Measurements from ENCODE around the gene SPI1. TPM values are rescaled to one million over a fixed set of nuclear protein-coding genes. Genes with fewer than 3 reads are reported as not detected.

SPI1 gene
- total RNA-seq, 1 donor from 2014 or later: 12.0 TPM

- DNase-seq (ENCODE audit: low spot score): peak; percentile 91
- intact Hi-C loops (cut with DNase I): loop anchor here (2.0 to 10.0 kb wide), 4 partner anchors 27 to 471 kb away; partner anchors contain the start of genes NUP160 and SLC39A13
Measured at GRCh38 chr11:47373876-47374719, 4.2 kb downstream of the SPI1 start.

GRCh38 chr11:47372422-47372821 is 5.9 kb downstream of the SPI1 start:
- intact Hi-C loops (cut with DNase I): loop anchor here (10.0 kb wide), 1 partner anchor 472 kb away; the partner anchor contains the start of gene NUP160
- no peak for DNase-seq (ENCODE audit: low spot score)

- intact Hi-C loops (cut with DNase I): loop anchor here (10.0 kb wide), 1 partner anchor 475 kb away; the partner anchor contains the start of gene NUP160
Measured at GRCh38 chr11:47369676-47370075, 8.7 kb downstream of the SPI1 start.

GRCh38 chr11:47366020-47366490 is 12.3 kb downstream of the SPI1 start:
- intact Hi-C loops (cut with DNase I): no loop called here
- no peak for DNase-seq (ENCODE audit: low spot score)

More at GRCh38 chr11:47369676-47370075, 8.7 kb downstream of the SPI1 start:
- DNase-seq (ENCODE audit: low spot score): no peak

- intact Hi-C loops (cut with DNase I): no loop called here
- no peak for DNase-seq (ENCODE audit: low spot score)
Measured at GRCh38 chr11:47361419-47361818, 16.9 kb downstream of the SPI1 start.

GRCh38 chr11:47360341-47360740 is 18.0 kb downstream of the SPI1 start:
- intact Hi-C loops (cut with DNase I): no loop called here
- no peak for DNase-seq (ENCODE audit: low spot score)

GRCh38 chr11:47359586-47359985 is 18.8 kb downstream of the SPI1 start:
- intact Hi-C loops (cut with DNase I): loop anchor here (10.0 kb wide), 1 partner anchor 445 kb away; the partner anchor contains the start of gene LRP4
- no peak for DNase-seq (ENCODE audit: low spot score)

GRCh38 chr11:47359162-47359561 is 19.2 kb downstream of the SPI1 start:
- no peak for DNase-seq (ENCODE audit: low spot score)
- intact Hi-C loops (cut with DNase I): loop anchor here (10.0 kb wide), 1 partner anchor 444 kb away; the partner anchor contains the start of gene LRP4

- no peak for DNase-seq (ENCODE audit: low spot score)
- intact Hi-C loops (cut with DNase I): loop anchor here (10.0 kb wide), 1 partner anchor 444 kb away; the partner anchor contains the start of gene LRP4
Measured at GRCh38 chr11:47358731-47359051, 19.7 kb downstream of the SPI1 start.

GRCh38 chr11:47357985-47358730 is 20.2 kb downstream of the SPI1 start:
- intact Hi-C loops (cut with DNase I): loop anchor here (10.0 kb wide), 1 partner anchor 443 kb away; the partner anchor contains the start of gene LRP4
- DNase-seq (ENCODE audit: low spot score): no peak

- intact Hi-C loops (cut with DNase I): loop anchor here (10.0 kb wide), 1 partner anchor 442 kb away; the partner anchor contains the start of gene LRP4
- no peak for DNase-seq (ENCODE audit: low spot score)
Measured at GRCh38 chr11:47356998-47357329, 21.4 kb downstream of the SPI1 start.

- intact Hi-C loops (cut with DNase I): loop anchor here (10.0 kb wide), 1 partner anchor 442 kb away; the partner anchor contains the start of gene LRP4
- DNase-seq (ENCODE audit: low spot score): no peak
Measured at GRCh38 chr11:47356129-47356997, 22.0 kb downstream of the SPI1 start.

GRCh38 chr11:47355283-47356128 is 22.8 kb downstream of the SPI1 start:
- DNase-seq (ENCODE audit: low spot score): peak; percentile 96
- intact Hi-C loops (cut with DNase I): loop anchor here (2.0 to 10.0 kb wide), 3 partner anchors 97 to 441 kb away; partner anchors contain the start of genes ARFGAP2 and LRP4

GRCh38 chr11:47354913-47355282 is 23.4 kb downstream of the SPI1 start:
- intact Hi-C loops (cut with DNase I): loop anchor here (2.0 to 10.0 kb wide), 4 partner anchors 83 to 440 kb away; partner anchors contain the start of genes ARFGAP2, LRP4 and MADD
- DNase-seq (ENCODE audit: low spot score): no peak

GRCh38 chr11:47353978-47354774 is 24.2 kb downstream of the SPI1 start:
- intact Hi-C loops (cut with DNase I): loop anchor here (2.0 to 10.0 kb wide), 4 partner anchors 82 to 439 kb away; partner anchors contain the start of genes ARFGAP2, LRP4 and MADD
- DNase-seq (ENCODE audit: low spot score): no peak

- intact Hi-C loops (cut with DNase I): loop anchor here (5.0 to 10.0 kb wide), 2 partner anchors 80 to 438 kb away; partner anchors contain the start of genes LRP4 and MADD
- no peak for DNase-seq (ENCODE audit: low spot score)
Measured at GRCh38 chr11:47352556-47352955, 25.8 kb downstream of the SPI1 start, which contains the start of gene MYBPC3. Gene MYBPC3, minus strand, starts transcription at chr11:47352702. Its CDS starts 55 bp downstream, at chr11:47352647.
